ENCODE measurements around the gene TPRN. TPM values are rescaled to one million over a fixed set of nuclear protein-coding genes. Genes with fewer than 3 reads are reported as not detected.
A peak's percentile ranks its signal among the peaks of the same experiment; 100 is the strongest.

Gene TPRN
- polyA plus RNA-seq, 1 of the 3 experiments (the other 2 are of a cell fraction) = 5.2 TPM

DNA sequence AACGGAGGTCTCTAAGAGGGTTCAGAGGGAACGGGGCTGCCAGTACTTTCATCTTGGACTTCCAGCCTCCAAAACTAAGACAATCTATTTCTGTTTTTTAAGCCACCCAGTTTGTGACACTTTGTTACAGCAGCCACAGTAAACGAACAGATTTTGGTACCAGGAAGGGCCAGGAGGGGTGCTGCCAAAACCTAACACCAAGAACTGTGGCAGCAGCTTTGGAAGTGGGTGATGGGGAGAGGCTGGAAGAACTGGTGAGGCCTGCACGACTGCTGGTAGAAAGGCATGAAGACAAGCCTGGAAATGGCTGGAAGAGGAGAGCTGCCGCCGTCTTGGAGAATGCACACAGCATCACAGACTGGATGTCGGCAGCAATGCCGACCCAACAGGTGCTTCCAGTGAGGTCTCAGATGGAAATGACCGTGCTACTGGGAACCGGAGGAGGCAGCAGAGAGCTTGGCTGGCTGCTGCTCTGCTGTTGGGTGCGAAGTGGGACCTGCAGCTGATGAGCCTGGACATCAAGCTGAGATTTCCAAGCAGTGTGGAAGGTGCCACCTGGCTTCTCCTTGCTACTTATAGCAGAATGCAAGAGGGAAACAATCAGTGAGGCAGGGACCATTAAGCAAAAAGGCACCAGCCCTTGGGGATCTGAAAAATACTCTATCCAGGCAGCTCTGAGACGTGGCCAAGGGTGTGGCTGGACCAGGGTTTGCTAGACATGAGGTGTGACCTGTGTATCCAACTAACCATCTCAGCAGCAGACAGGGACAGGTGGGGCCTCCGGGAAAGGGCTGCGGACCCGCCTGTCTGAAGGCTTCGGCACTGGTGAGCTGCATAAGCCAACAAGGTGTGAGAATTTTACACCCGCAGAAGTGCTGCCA, 24.0 kb downstream of the TPRN start:
- no peaks in the 10 kb centered on the region for H3K9me3 ChIP-seq
- no peak overlapping the region for H3K27ac ChIP-seq (ENCODE audit: low read depth in 2 of 2, low read length in 1 of 2)
- no peak overlapping the region for H2AFZ ChIP-seq (ENCODE audit: low read depth)
- DNase-seq = no peak
- no peaks in the 10 kb centered on the region for H3K27me3 ChIP-seq (ENCODE audit: insufficient read depth)
- TF ChIP-seq CTCF (IDR thresholded peaks at IDR 0.05) = peak; percentile 35
- no peak for TF ChIP-seq TEAD4 (IDR thresholded peaks at IDR 0.05; ENCODE audit: borderline replicate concordance, insufficient read depth)
- peak; percentile 29 for TF ChIP-seq RAD21 (IDR thresholded peaks at IDR 0.05; ENCODE audit: low read length)
- H3K79me2 ChIP-seq (ENCODE audit: insufficient read depth) = no peaks in the 10 kb centered on the region
- peaks cover 0 to 19% of the 10 kb centered on the region in 2 experiments; a peak in 1 of 4 replicates for H3K4me1 ChIP-seq (ENCODE audit: control insufficient read depth in 1 of 2, insufficient read depth in 2 of 2, low read depth in 1 of 2, low read length in 1 of 2)
- no peaks in the 10 kb centered on the region for H3F3A ChIP-seq (replicated peaks; ENCODE audit: insufficient read depth)
- H4K20me1 ChIP-seq (ENCODE audit: insufficient read depth) = no peaks in the 10 kb centered on the region
- peaks cover 0 to 29% of the 10 kb centered on the region in 2 experiments for H3K36me3 ChIP-seq (replicated peaks in 1 of 2; ENCODE audit: control insufficient read depth in 1 of 2, insufficient read depth in 2 of 2, low read length in 1 of 2)
- WGBS (ENCODE audit: low lambda C conversion rate) = 68% methylated on average over 17 of the region's 17 CpGs
- CTCF ChIA-PET = interaction anchor here (0.6 to 2.0 kb wide), 7 partner anchors 13 to 130 kb away, joined by 3 to 7 read pairs (median 3); partner anchors contain the start of genes DPP7, GRIN1 and NPDC1
- no peak overlapping the region for H3K4me2 ChIP-seq
- H3K9me2 ChIP-seq = no peaks in the 10 kb centered on the region
- POLR2A ChIA-PET = no interaction called here
- no peak overlapping the region for H3K9ac ChIP-seq
- H3K4me3 ChIP-seq (ENCODE audit: low read depth in 2 of 2, low read length in 1 of 2) = no peak overlapping the region

DNA sequence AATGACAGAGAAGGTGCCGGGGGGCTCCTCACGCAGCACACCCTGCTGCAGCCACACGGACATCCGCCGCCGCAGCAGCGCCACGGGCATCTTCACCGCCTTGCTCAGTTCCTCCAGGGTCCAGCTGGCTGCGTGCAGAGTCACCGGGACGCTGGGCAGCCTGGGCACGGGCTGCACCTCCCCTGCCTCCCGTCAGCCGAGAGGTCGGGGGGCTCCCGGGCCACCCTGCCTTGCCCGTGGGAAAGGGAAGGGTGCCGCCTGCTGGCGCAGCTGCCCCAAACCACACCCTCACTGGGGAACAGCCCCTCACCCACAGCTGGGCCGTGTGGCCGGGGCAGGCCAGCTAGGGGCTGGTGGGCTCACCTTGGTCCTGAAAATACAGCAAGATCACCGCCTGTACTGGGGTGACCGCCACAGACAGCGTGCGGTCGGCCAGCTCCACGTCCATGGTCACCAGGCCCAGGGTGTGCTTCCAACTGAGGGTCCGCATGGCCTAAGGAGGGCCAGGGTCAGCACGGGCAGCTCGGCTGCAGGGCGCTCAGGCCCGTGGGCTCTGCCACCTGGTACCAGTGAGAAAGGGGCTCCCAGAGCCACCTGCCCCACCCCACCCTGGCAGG, 25.1 kb downstream of the TPRN start:
- POLR2A ChIA-PET = no interaction called here
- 89% methylated on average over 8 of the region's 33 CpGs for WGBS (ENCODE audit: low lambda C conversion rate)
- no peaks in the 10 kb centered on the region for H4K20me1 ChIP-seq (ENCODE audit: insufficient read depth)
- H3K4me3 ChIP-seq (ENCODE audit: low read depth in 2 of 2, low read length in 1 of 2) = no peak overlapping the region
- H3K79me2 ChIP-seq (ENCODE audit: insufficient read depth) = no peaks in the 10 kb centered on the region
- no peaks in the 10 kb centered on the region for H3F3A ChIP-seq (replicated peaks; ENCODE audit: insufficient read depth)
- H3K9ac ChIP-seq = no peak overlapping the region
- TF ChIP-seq RCOR1 (IDR thresholded peaks at IDR 0.05; ENCODE audit: low read length) (no peak), GABPA (IDR thresholded peaks at IDR 0.05; ENCODE audit: low read depth) (no peak), TAF1 (IDR thresholded peaks at IDR 0.05; ENCODE audit: borderline replicate concordance, low read depth, low read length) (no peak), TCF12 (IDR thresholded peaks at IDR 0.05) (no peak)
- no peaks in the 10 kb centered on the region for H3K9me3 ChIP-seq
- peaks cover 0 to 18% of the 10 kb centered on the region in 2 experiments for H3K36me3 ChIP-seq (replicated peaks in 1 of 2; ENCODE audit: control insufficient read depth in 1 of 2, insufficient read depth in 2 of 2, low read length in 1 of 2)
- no peak overlapping the region for H2AFZ ChIP-seq (ENCODE audit: low read depth)
- H3K4me2 ChIP-seq = no peak overlapping the region
- H3K27ac ChIP-seq (ENCODE audit: low read depth in 2 of 2, low read length in 1 of 2) = no peak overlapping the region
- H3K4me1 ChIP-seq (ENCODE audit: control insufficient read depth in 1 of 2, insufficient read depth in 2 of 2, low read depth in 1 of 2, low read length in 1 of 2) = peaks cover 0 to 19% of the 10 kb centered on the region in 2 experiments; a peak in 1 of 4 replicates
- CTCF ChIA-PET = interaction anchor here (1.2 to 2.0 kb wide), 2 partner anchors 13 to 26 kb away, joined by 7 read pairs; partner anchors contain the start of genes ANAPC2 and SSNA1
- 0 out of 2 replicates have a peak, but pooled peaks cover 2% of the 10 kb centered on the region for H3K27me3 ChIP-seq (ENCODE audit: insufficient read depth)
- DNase-seq = no peak
- H3K9me2 ChIP-seq = no peaks in the 10 kb centered on the region
